OCI-LY7 (cell line): ENCODE data around the gene RNF123. TPM values are rescaled to one million over a fixed set of nuclear protein-coding genes. Genes with fewer than 3 reads are reported as not detected.

Source experiments
- BruUV-seq: library from RNA; stranded (reverse); fragments of 400-500 nt; replicated peaks from 2 replicates; lab custom pipeline; 2021; lab: Mats Ljungman, UMichigan
- CTCF ChIA-PET: fragments of 300-600 bp; sonication (Branson Sonifier 250); formaldehyde crosslinking; loops from one replicate; lab custom pipeline; 2022; ENCODE audit warnings: antibody characterized with exemption; ENCODE audit not compliant: unreplicated experiment; lab: Charles Lee
- POLR2A ChIA-PET: fragments of 300-600 bp; sonication (Branson Sonifier 250); formaldehyde crosslinking; loops from one replicate; lab custom pipeline; 2022; ENCODE audit warnings: antibody characterized with exemption; lab: Charles Lee
- DNase-seq: peaks from one replicate; pipeline ENCODE4 v3.0.0-alpha.2; 2015; ENCODE audit warnings: low spot score
- H2AFZ ChIP-seq: fragments of 200-600 bp; sonication (generic), shearing (Covaris generic); 2 replicates; pipeline ENCODE4 v1.6.1; 2014; ENCODE audit warnings: mild to moderate bottlenecking, antibody characterized with exemption, low read length, moderate library complexity
- H3K27ac ChIP-seq: fragments of 200-600 bp; sonication (generic); 2 replicates; pipeline ENCODE4 v1.5.1; 2014; ENCODE audit warnings: mixed run types, low read depth, mild to moderate bottlenecking, moderate library complexity, low read length, inconsistent platforms; ENCODE audit not compliant: poor library complexity, severe bottlenecking
- H3K36me3 ChIP-seq: fragments of 200-600 bp; sonication (generic); 2 replicates; pipeline ENCODE4 v1.6.1; 2014; ENCODE audit warnings: mild to moderate bottlenecking, antibody characterized with exemption, low read length, moderate library complexity, mixed read lengths; ENCODE audit not compliant: insufficient read depth
- H3K4me1 ChIP-seq: fragments of 200-600 bp; sonication (generic); 2 replicates; pipeline ENCODE4 v1.5.1; 2014; ENCODE audit warnings: mild to moderate bottlenecking, low read length; ENCODE audit not compliant: insufficient read depth, poor library complexity, severe bottlenecking
- H3K4me2 ChIP-seq: fragments of 200-600 bp; sonication (generic); 2 replicates; pipeline ENCODE4 v1.6.1; 2014; ENCODE audit warnings: mild to moderate bottlenecking, low read length
- H3K4me3 ChIP-seq: fragments of 200-600 bp; sonication (generic); 2 replicates; pipeline ENCODE4 v1.5.1; 2014; ENCODE audit warnings: mild to moderate bottlenecking, low read depth, low read length; ENCODE audit not compliant: poor library complexity, severe bottlenecking
- H3K79me2 ChIP-seq: fragments of 200-600 bp; sonication (generic); 2 replicates; pipeline ENCODE4 v1.6.1; 2016; ENCODE audit warnings: low read depth, mild to moderate bottlenecking, low read length, moderate library complexity, mixed read lengths; ENCODE audit not compliant: insufficient read depth
- H3K9me2 ChIP-seq: fragments of 200-600 bp; sonication (generic); 2 replicates; pipeline ENCODE4 v1.6.1; 2016; ENCODE audit warnings: mild to moderate bottlenecking, low read length, mixed read lengths; ENCODE audit not compliant: insufficient read depth
- H3K9me3 ChIP-seq: fragments of 200-600 bp; sonication (generic); 2 replicates; pipeline ENCODE4 v1.6.1; 2014; ENCODE audit warnings: mild to moderate bottlenecking, mixed run types, low read length, mixed read lengths
- H4K20me1 ChIP-seq: fragments of 200-600 bp; sonication (generic); 2 replicates; pipeline ENCODE4 v1.6.1; 2014; ENCODE audit warnings: mild to moderate bottlenecking, antibody characterized with exemption, low read length, moderate library complexity, mixed read lengths; ENCODE audit not compliant: insufficient read depth
- EZH2phosphoT487 ChIP-seq: fragments of 200-600 bp; sonication (generic); IDR thresholded peaks from 2 replicates; pipeline ENCODE4 v1.6.1; 2018; ENCODE audit warnings: low read depth, borderline replicate concordance, mild to moderate bottlenecking, mixed run types, antibody characterized with exemption, low read length, moderate library complexity, mixed read lengths
- intact Hi-C: fragments of 100-400 bp; cut with micrococcal nuclease; formaldehyde crosslinking; loops from one replicate; pipeline ENCODE4 v1.10.0; 2022; ENCODE audit not compliant: unreplicated experiment
- total RNA-seq, 2 experiments: library from RNA; depleted of rRNA in 1 of 2; stranded (reverse); fragments of >200 nt in 1 of 2; shearing (Covaris generic) in 1 of 2; gene quantifications; 2 replicates each; pipeline ENCODE4 v1.2.3, GENCODE V29; 2014 to 2022
- TF ChIP-seq, protein P1 (sequence below): fragments of 200-600 bp; sonication (generic); conservative IDR thresholded peaks from 2 replicates; pipeline ENCODE4 v1.5.1; 2014; ENCODE audit warnings: mild to moderate bottlenecking, antibody characterized with exemption, low read length, moderate library complexity, mixed read lengths

RNF123 gene
- total RNA-seq, 2 experiments from 2014 or later: 20.8 to 48.4 TPM

DNA sequence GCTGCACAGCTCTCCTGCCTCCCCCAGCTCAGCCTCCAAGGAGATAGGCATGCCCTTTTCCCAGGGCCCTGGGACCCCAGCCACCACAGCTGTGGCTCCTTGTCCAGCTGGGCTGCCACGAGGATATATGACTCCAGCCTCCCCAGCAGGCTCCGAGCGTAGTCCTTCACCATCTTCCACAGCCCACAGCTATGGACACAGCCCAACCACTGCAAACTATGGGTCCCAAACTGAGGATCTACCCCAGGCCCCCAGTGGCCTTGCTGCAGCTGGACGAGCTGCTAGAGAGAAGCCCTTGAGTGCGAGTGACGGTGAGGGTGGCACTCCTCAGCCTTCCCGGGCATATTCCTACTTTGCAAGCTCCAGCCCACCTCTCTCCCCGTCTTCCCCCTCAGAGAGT is 35.7 kb upstream of the RNF123 start:
- BruUV-seq: no TSS peak

DNA sequence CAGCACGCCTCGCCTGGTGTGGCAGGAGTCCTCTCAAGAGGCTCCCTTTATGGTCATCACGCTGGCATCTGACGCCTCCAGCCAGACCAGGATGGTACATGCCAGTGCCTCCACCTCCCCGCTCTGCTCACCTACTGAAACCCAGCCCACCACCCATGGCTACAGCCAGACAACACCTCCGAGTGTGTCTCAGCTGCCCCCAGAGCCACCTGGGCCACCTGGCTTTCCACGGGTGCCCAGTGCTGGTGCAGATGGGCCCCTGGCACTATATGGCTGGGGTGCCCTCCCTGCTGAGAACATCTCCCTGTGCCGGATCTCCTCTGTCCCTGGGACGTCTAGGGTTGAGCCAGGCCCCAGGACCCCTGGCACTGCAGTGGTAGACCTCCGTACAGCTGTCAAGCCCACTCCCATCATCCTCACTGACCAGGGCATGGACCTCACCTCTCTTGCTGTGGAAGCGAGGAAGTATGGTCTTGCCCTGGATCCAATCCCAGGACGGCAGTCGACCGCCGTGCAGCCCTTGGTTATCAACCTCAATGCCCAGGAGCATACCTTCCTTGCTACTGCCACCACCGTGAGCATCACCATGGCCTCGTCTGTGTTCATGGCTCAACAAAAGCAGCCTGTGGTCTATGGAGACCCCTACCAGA is 35.1 kb upstream of the RNF123 start:
- ChIA-PET CTCF (no interaction called here), POLR2A (no interaction called here)
- DNase-seq: no peak
- intact Hi-C loops: no loop called here
- BruUV-seq: no TSS peak
- no peaks in the 10 kb centered on the region for H4K20me1 ChIP-seq
- no peak overlapping the region for H2AFZ ChIP-seq
- no peak overlapping the region for H3K4me2 ChIP-seq
- no peaks in the 10 kb centered on the region for H3K4me1 ChIP-seq
- H3K79me2 ChIP-seq: no peaks in the 10 kb centered on the region
- H3K36me3 ChIP-seq: no peaks in the 10 kb centered on the region
- H3K27ac ChIP-seq: no peak overlapping the region
- no peaks in the 10 kb centered on the region for H3K9me3 ChIP-seq
- TF ChIP-seq, protein P1, sequence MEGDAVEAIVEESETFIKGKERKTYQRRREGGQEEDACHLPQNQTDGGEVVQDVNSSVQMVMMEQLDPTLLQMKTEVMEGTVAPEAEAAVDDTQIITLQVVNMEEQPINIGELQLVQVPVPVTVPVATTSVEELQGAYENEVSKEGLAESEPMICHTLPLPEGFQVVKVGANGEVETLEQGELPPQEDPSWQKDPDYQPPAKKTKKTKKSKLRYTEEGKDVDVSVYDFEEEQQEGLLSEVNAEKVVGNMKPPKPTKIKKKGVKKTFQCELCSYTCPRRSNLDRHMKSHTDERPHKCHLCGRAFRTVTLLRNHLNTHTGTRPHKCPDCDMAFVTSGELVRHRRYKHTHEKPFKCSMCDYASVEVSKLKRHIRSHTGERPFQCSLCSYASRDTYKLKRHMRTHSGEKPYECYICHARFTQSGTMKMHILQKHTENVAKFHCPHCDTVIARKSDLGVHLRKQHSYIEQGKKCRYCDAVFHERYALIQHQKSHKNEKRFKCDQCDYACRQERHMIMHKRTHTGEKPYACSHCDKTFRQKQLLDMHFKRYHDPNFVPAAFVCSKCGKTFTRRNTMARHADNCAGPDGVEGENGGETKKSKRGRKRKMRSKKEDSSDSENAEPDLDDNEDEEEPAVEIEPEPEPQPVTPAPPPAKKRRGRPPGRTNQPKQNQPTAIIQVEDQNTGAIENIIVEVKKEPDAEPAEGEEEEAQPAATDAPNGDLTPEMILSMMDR: no peak
- no peak for TF ChIP-seq EZH2phosphoT487
- no peaks in the 10 kb centered on the region for H3K9me2 ChIP-seq
- no peak overlapping the region for H3K4me3 ChIP-seq

More for the DNA sequence above, 35.7 kb upstream of the RNF123 start:
- no peak for DNase-seq
- intact Hi-C loops: no loop called here
- CTCF ChIA-PET: no interaction called here
- Histone ChIP-seq H3K9me2 (no peaks in the 10 kb centered on the region), H3K27ac (no peak overlapping the region), H3K4me1 (no peaks in the 10 kb centered on the region), H2AFZ (no peak overlapping the region), H3K36me3 (no peaks in the 10 kb centered on the region), H3K9me3 (no peaks in the 10 kb centered on the region), H3K4me3 (no peak overlapping the region), H4K20me1 (no peaks in the 10 kb centered on the region), H3K79me2 (no peaks in the 10 kb centered on the region), H3K4me2 (no peak overlapping the region)
- POLR2A ChIA-PET: no interaction called here
- TF ChIP-seq, protein P1: no peak
- TF ChIP-seq EZH2phosphoT487: no peak

DNA sequence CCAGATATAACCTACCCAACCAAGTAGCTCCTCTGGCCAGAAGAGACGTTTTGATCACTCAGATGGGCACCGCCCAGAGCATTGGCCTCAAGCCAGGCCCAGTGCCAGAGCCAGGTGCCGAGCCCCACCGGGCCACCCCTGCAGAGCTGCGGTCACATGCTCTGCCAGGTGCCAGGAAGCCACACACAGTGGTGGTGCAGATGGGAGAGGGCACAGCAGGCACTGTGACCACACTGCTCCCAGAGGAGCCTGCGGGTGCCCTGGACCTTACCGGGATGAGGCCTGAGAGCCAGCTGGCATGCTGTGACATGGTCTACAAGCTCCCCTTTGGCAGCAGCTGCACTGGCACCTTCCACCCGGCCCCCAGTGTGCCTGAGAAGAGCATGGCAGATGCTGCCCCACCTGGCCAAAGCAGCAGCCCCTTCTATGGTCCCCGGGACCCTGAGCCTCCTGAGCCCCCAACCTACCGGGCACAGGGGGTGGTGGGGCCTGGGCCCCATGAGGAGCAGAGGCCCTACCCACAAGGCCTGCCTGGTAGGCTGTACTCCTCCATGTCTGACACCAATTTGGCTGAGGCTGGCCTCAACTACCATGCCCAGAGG is 34.3 kb upstream of the RNF123 start:
- H3K4me3 ChIP-seq: no peak overlapping the region
- H3K4me1 ChIP-seq: no peaks in the 10 kb centered on the region
- ChIA-PET CTCF (no interaction called here), POLR2A (no interaction called here)
- no peaks in the 10 kb centered on the region for H3K9me3 ChIP-seq
- no peaks in the 10 kb centered on the region for H3K9me2 ChIP-seq
- no peak for TF ChIP-seq EZH2phosphoT487
- TF ChIP-seq, protein P1: no peak
- BruUV-seq: no TSS peak
- no peaks in the 10 kb centered on the region for H3K79me2 ChIP-seq
- H4K20me1 ChIP-seq: no peaks in the 10 kb centered on the region
- no peak overlapping the region for H2AFZ ChIP-seq
- intact Hi-C loops: no loop called here
- H3K27ac ChIP-seq: no peak overlapping the region
- no peak for DNase-seq
- H3K36me3 ChIP-seq: no peaks in the 10 kb centered on the region
- no peak overlapping the region for H3K4me2 ChIP-seq
